ENCODE results near the gene THOC5.

DNA sequence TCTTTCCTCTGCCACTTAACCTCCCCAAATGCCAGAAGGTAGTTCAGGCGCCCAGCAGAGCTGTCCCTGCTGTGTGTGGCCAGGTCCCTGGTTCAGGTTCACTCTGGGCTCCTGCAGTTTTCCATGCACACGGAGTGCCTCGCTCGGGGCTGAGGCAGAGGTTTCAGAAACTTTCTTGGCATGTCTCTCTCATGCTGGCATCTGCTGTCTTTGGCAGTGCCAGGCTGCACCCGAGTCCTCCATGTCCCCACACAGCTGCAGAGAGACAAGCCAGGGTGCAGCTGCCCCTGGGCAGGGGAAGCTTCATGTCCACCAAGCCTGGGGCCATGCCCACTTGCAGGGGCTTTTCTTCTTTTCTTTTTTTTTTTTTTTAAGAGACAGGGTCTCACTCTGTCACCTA is 80.6 kb downstream of the THOC5 start:
- TF ChIP-seq, protein P1, sequence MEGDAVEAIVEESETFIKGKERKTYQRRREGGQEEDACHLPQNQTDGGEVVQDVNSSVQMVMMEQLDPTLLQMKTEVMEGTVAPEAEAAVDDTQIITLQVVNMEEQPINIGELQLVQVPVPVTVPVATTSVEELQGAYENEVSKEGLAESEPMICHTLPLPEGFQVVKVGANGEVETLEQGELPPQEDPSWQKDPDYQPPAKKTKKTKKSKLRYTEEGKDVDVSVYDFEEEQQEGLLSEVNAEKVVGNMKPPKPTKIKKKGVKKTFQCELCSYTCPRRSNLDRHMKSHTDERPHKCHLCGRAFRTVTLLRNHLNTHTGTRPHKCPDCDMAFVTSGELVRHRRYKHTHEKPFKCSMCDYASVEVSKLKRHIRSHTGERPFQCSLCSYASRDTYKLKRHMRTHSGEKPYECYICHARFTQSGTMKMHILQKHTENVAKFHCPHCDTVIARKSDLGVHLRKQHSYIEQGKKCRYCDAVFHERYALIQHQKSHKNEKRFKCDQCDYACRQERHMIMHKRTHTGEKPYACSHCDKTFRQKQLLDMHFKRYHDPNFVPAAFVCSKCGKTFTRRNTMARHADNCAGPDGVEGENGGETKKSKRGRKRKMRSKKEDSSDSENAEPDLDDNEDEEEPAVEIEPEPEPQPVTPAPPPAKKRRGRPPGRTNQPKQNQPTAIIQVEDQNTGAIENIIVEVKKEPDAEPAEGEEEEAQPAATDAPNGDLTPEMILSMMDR (IDR thresholded peaks at IDR 0.05): no peak
- TF ChIP-seq POLR2AphosphoS5 (IDR thresholded peaks at IDR 0.05): no peak
